Measurements from ENCODE around the gene KRIT1. TPM values are rescaled to one million over a fixed set of nuclear protein-coding genes. Genes with fewer than 3 reads are reported as not detected.
"Not testable (repeated sequence)": the region's sequence is repeated elsewhere in the genome, so short reads cannot be mapped to it uniquely, and the experiment has no call there.

Gene KRIT1
- total RNA-seq, 1 donor from 2014 or later, result 58.1 TPM

DNA sequence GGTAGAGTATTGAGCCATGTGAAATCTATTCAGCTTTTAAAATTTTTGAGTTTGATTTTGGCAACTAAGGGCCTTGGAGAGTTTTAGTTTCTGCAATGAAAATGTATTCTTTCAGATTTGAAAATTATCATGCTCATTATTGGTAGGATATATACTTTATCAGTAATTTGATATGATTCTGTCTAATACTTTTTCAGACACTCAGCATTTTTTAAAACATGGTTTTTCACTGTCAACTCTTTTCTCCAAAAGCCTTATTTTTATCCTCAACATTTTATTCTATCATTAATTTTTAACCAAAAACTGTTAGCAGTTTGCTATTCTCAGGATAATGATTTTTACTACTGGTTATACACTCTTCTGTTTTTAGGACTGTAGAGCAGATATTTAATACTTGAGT is 4.9 kb upstream of the KRIT1 start:
- no peak for DNase-seq (ENCODE audit: low read depth)

DNA sequence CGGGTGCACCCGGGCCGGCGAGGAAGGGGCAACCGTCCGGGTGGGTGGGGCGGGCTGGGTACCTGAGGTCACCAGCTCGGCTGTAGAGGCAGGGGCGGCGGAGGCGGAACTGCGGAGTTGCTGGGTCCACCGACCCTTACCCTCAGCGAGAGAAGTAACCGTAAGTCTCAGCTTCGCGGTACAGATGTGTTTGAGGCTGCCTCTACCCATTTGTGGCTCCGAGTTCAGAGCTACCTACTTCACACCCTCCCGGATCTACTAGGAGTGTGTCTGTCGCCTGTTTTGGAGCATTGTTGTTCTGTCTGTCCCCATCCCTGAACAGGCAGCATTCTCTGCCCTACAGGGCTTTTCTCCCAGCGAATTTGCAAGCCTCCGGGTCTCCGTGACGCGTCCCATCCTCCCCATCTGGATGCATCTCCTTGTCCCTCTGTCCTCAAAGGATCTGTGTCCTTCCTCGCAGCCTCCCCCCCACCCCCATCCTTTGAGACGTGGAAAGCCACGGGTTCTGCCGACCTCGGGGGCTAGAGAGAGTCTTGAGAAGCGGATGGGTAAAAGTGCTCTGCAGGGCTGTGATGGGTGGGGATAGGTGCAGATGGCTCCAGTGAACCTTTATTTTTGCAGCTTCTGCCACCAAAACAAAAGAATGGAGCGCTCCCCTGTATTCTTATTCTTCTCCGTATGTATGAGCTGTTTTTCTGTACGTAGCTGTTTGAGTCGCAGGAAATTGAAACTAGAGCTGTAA is 817 bp upstream of the KRIT1 start:
- DNase-seq (ENCODE audit: low read depth), result no peak

DNA sequence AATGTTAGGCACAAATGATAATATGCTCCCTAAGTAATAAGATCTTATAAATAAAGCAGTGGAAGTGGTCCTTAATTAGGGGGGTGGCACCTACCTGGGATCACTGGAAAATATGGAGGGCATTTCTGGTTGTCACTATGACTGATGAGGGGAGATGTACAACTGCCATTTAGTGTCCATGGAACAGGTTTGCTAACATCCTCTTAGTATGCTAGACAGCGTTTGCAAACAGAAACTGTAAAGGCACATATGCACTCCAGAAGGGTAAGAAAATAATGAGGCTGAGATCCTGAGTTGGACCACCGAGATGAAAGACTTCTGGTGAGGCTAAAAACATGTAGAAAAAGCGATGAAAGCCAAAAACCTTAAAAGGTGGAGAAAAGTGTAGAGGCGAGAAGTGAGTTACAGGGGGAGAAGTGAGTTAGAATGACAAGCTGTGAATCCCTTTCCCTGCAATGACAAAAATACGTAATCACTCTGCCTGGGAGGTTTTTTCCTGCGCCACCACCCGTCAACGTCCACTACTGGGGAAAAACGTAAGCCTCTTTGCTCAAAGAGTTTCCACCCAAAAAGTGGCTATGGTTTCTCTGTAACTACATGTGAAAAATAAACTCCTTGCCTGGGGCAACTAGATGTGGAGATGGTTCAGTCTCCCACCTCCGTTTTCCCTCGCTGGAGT is 767 bp downstream of the KRIT1 start:
- DNase-seq (ENCODE audit: low read depth), result peak; percentile 26

DNA sequence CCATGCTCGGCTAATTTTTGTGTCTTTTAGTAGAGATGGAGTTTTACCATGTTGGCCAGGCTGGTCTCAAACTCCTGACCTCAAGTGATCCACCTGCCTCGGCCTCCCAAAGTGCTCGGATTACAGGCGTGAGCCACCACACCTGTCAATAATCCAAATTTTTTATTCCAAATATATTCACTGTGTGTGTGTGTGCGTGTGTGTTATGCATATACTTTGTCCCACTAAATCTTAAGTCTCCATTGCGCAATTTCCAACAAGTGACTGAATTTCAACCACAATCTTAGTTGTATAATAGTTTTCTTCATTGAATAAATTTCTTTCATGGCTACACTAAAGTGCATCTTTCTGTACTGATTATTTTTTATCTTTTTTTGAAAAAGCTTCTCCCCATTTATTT is 2.7 kb downstream of the KRIT1 start:
- DNase-seq (ENCODE audit: low read depth), result no peak

DNA sequence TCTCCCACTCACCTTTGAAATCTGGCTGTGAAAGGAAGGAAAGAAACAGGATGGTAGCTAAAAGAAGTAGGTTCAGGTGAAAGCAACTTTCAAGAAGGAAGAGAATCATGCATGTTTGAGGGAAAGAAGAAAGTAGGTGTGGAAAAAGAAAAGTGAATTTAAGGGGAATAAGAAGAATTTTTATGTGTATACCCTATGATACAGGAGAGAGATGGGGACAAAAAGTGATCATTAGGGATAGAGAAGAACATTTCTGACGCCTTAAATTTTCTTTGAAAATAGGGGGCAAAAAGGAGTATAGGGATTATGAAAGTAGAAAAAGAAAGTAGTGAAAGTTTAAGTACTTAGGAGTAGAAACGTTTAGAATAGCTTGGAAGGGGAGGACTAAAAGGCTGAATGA is 15.2 kb downstream of the KRIT1 start:
- no peak for DNase-seq (ENCODE audit: low read depth)

DNA sequence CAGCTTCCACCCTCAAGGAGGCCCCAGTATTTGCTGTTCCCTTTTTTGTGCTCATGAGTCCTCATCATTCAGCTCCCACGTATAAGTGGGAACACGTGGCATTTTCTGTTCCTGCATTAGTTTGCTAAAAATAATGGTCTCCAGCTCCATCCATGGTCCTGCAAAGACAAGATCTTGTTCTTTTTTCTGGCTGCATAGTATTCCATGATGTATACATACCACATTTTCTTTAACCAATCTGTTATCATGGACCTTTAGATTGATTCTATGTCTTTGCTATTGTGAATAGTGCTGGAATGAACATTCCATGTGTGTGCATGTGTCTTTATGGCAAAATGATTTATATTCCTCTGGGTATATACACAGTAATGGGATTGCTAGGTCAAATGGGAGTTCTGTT is 17.0 kb downstream of the KRIT1 start:
- DNase-seq (ENCODE audit: low read depth), result no peak

DNA sequence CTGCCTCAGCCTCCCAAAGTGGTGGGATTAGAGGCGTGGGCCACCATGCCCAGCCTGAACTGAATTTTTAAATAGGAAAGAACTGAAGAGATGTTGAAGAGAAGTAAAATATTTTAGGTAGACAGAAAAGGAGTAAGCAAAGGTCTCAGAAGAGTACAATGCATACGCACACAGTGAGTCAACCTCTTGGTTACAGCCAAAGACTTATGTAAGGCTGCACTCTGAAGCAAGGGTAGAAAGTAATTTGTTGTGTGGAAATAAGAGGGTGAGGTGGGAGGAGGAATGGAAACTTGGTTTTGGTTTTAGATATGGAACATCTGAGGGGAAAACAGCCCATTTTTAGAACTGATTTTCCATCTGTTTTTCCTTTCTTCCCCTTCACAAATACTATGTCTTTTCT is 17.6 kb downstream of the KRIT1 start:
- no peak for DNase-seq (ENCODE audit: low read depth)

- DNase-seq (ENCODE audit: low read depth), result no peak
Observed at GRCh38 chr7:92226981-92227380, 18.7 kb downstream of the KRIT1 start.

DNA sequence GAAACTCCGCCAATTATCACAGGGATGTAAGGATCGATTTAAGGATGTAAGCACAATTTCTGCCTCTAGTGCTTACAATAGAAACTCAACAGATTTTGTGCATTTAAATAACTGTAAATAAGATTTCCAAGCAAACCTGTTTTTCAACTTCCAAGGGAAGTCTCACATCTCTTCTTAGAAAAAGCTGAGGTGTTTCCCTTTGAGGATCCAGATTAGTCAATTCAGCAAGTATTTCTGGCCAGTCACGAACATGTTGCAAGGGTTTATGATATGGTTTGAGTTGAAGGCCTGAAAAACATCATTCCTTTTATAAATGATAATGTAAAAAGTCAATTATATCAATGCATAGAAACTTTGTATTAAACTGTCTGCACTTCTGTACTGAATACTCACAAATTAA is 23.9 kb downstream of the KRIT1 start:
- DNase-seq (ENCODE audit: low read depth), result no peak

- no peak for DNase-seq (ENCODE audit: low read depth)
Observed at GRCh38 chr7:92206672-92207071, 39.0 kb downstream of the KRIT1 start.

DNA sequence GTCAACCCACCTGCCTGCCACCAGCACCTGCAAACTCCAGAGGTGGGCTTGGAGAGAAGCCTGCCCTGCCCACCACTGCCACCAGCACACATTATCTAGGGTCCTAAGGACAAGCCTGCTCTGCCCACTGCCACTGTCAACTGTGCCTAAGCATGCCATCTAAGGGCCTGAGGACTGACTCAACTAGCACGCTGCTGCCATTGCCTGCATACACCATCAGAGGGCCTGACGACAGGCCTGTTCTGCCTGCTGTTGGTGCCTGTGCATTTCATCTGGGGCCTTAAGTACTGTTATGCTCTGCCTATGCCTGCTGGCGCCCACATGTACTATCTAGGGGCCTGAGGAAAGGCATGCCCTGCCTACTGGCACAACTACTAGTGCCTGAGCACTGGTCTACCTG is 39.7 kb downstream of the KRIT1 start:
- no peak for DNase-seq (ENCODE audit: low read depth)

DNA sequence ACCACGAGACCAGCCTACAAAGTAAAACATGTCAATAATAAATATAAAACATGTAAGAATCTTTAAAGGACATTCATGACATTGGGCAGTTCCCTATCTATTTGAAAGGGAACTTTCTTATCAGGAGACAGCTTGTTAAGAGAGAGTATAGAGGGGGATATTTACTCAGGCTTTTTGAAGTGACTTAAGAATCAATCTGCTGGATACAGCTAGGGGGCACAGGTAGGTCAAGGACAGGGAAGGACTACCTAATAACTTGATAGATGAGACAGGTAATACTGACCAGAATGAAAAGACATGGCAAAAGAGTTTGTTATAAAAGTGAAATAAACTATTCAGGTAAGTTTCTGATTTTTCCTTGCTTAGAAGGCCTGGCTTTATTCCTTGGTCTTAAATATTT is 44.9 kb downstream of the KRIT1 start:
- no peak for DNase-seq (ENCODE audit: low read depth)

DNA sequence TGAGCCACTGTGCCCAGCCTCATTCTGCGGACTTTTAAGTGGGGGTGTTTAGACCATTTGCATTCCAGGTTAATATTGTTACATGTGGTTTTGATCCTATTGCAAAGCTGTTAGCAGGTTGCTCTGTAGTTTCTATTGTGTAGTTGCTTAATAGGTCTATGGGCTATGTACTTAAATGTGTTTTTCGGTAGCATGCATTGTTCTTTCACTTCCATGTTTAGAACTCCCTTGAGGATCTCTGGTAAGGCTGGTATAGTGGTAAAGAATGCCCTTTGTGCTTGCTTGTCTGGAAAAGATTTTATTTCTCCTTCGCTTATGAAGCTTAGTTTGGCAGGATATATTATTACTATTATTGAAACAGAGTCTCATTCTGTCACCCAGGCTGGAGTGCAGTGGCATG is 53.4 kb downstream of the KRIT1 start:
- no peak for DNase-seq (ENCODE audit: low read depth)

- not testable (repeated sequence) for DNase-seq (ENCODE audit: low read depth)
Observed at GRCh38 chr7:92189246-92189645, 56.5 kb downstream of the KRIT1 start.

GRCh38 chr7:92184294-92184693 is 61.4 kb downstream of the KRIT1 start:
- not testable (repeated sequence) for DNase-seq (ENCODE audit: low read depth)

GRCh38 chr7:92178928-92179924 is 66.5 kb downstream of the KRIT1 start, which contains the start of gene LRRD1:
TSS of gene LRRD1 (minus strand) at chr7:92179142. CDS start at chr7:92165202, 13,940 bp downstream.
- DNase-seq (ENCODE audit: low read depth), result peak; percentile 69

DNA sequence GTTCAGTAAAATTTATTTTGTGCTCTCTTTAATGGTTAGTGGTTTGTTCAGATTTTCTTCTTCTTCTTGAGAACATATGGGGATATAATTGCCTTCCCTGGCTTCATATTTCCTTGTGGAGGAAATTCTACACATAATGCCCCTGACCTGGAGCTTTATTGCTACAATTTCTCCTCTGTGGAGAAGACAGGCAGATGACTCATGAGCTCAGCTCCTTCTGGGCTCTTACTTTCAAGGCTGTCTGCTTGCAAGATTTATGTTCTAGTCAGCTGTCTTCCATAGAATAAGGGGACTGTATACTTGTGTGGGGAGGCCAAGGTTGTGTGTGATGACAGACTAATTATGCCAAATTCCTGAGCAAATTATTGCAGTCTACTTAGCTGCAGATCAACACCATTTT is 68.4 kb downstream of the KRIT1 start:
- DNase-seq (ENCODE audit: low read depth), result peak; percentile 45

DNA sequence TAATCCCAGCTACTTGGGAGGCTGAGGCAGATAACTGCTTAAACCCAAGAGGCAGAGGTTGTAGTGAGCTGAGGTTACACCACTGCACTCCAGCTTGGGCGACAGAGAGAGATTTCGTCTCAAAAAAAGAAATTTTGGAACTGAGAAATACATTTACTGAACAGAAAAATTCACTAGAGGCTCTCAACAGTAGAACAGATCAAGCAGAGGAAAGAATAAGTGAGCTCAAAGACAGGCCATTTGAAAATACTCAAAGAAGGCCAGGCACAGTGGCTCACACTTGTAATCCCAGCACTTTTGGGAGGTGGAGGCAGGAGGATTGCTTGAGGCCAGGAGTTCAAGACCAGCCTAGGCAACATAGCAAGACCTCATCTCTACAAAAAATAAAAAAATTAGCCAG is 76.2 kb downstream of the KRIT1 start:
- DNase-seq (ENCODE audit: low read depth), result not testable (repeated sequence)

DNA sequence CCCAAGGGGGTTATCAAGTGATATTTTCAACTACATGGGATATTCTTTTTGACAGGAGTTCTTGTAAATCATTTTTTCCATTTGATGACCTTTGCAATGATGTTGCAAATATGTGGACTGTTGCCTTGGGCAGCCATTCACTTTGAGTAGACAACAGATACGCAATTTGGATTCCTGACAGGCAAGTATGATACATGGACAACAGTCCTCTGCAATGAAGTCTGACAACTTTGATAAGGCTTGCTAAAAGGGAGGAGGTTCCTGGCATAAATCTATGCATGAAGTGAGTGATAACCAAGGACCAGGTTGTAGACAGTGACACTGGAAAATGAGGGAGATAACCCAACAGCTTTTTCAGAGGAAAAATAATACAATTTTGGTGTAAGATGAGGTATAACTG is 84.4 kb downstream of the KRIT1 start:
- DNase-seq (ENCODE audit: low read depth), result no peak

- peak; percentile 68 for DNase-seq (ENCODE audit: low read depth)
Observed at GRCh38 chr7:92158660-92159575, 86.8 kb downstream of the KRIT1 start.

DNA sequence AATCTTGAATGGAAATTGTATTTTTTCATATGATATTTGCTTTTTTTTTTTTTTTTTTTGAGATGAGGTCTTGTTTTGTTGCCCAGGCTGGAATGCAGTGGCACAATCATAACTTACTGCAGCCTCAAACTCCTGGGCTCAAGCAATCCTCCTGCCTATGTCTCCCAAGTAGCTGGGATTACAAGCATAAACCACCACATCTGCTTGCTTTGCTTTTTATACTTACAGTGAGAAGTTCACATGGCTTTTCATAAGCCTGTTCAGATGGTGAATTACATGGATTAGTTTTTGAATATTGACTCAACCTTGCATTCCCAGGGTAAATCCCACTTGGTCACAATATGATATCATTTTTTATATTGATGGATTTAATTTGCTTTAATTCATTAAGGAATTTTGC is 88.7 kb downstream of the KRIT1 start:
- DNase-seq (ENCODE audit: low read depth), result no peak

All from renal cortical epithelial cell (primary cell).